DMS79 (cell line): ENCODE measurements around the gene GNAI1.

ENCODE experiments used
- DNase-seq: peaks from one replicate; lab custom pipeline; 2025; lab: John Stamatoyannopoulos, UW

Gene GNAI1

GRCh38 chr7:80253237-80253636 lies 118.6 kb downstream of the GNAI1 start:
- DNase-seq = no peak

- DNase-seq = no peak
These were observed 119.0 kb downstream of the GNAI1 start for GRCh38 chr7:80253653-80254052.

- no peak for DNase-seq
These were observed 121.0 kb downstream of the GNAI1 start for GRCh38 chr7:80255656-80256055.

- DNase-seq = no peak
These were observed 123.1 kb downstream of the GNAI1 start for GRCh38 chr7:80257756-80258155.

GRCh38 chr7:80260606-80261005 lies 126.0 kb downstream of the GNAI1 start:
- DNase-seq = no peak

- DNase-seq = no peak
These were observed 128.7 kb downstream of the GNAI1 start for GRCh38 chr7:80263333-80263732.

- DNase-seq = no peak
These were observed 129.2 kb downstream of the GNAI1 start for GRCh38 chr7:80263821-80264220.

- DNase-seq = no peak
These were observed 130.3 kb downstream of the GNAI1 start for GRCh38 chr7:80264769-80265495.

GRCh38 chr7:80272560-80273239 lies 138.1 kb downstream of the GNAI1 start:
- no peak for DNase-seq

- no peak for DNase-seq
These were observed 138.7 kb downstream of the GNAI1 start for GRCh38 chr7:80273327-80273726.

GRCh38 chr7:80275192-80275605 lies 140.6 kb downstream of the GNAI1 start:
- DNase-seq = no peak
